Kidney epithelial cell (primary cell): ENCODE measurements around the gene HOXA6. TPM values are rescaled to one million over a fixed set of nuclear protein-coding genes. Genes with fewer than 3 reads are reported as not detected.

Experiments
- DNase-seq: peaks from one replicate; pipeline ENCODE4 v3.0.0-alpha.2; 2010; ENCODE audit warnings: low read depth
- H3K27me3 ChIP-seq: 2 replicates; pipeline ENCODE4 v1.6.0; 2011; ENCODE audit warnings: low read length; ENCODE audit not compliant: control insufficient read depth, insufficient read depth
- H3K36me3 ChIP-seq: 2 replicates; pipeline ENCODE4 v1.5.1; 2011; ENCODE audit warnings: low read length; ENCODE audit not compliant: control insufficient read depth, insufficient read depth
- H3K4me3 ChIP-seq: 2 replicates; pipeline ENCODE4 v1.5.1; 2011; ENCODE audit warnings: low read depth, mild to moderate bottlenecking, control low read depth, low read length
- total RNA-seq: library from RNA; depleted of rRNA; stranded (reverse); fragments of >200 nt; gene quantifications from 2 replicates; pipeline ENCODE4 v1.2.3, GENCODE V29; 2015
- TF ChIP-seq, protein P1 (sequence below): IDR thresholded peaks from 2 replicates; pipeline ENCODE4 v1.5.1; 2011; ENCODE audit warnings: mild to moderate bottlenecking, moderate library complexity, low read length, control low read depth, inconsistent platforms; ENCODE audit not compliant: insufficient read depth, poor library complexity, severe bottlenecking

Gene HOXA6
- total RNA-seq, 1 donor from 2014 or later, result 4.8 TPM

DNA sequence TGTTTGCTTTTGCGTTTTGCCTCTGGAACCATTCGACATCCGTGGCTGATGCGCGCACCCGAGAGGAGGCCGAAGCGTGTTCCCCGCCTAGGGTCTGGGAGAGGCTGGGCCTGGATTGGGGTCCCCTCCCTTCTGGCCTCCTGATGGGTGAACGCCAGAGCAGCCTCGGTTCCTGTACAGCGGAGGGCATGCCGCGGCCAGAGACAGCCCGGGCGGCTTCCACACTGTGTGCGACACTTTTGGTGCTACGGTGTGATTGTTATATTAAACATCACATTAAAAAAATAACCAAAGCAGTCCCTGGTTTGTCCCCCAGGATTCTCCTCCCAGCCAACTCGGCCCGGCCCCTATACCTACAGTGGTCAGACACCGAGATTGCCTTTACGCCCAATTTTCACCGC is 12.6 kb upstream of the HOXA6 start:
- TF ChIP-seq, protein P1, sequence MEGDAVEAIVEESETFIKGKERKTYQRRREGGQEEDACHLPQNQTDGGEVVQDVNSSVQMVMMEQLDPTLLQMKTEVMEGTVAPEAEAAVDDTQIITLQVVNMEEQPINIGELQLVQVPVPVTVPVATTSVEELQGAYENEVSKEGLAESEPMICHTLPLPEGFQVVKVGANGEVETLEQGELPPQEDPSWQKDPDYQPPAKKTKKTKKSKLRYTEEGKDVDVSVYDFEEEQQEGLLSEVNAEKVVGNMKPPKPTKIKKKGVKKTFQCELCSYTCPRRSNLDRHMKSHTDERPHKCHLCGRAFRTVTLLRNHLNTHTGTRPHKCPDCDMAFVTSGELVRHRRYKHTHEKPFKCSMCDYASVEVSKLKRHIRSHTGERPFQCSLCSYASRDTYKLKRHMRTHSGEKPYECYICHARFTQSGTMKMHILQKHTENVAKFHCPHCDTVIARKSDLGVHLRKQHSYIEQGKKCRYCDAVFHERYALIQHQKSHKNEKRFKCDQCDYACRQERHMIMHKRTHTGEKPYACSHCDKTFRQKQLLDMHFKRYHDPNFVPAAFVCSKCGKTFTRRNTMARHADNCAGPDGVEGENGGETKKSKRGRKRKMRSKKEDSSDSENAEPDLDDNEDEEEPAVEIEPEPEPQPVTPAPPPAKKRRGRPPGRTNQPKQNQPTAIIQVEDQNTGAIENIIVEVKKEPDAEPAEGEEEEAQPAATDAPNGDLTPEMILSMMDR, result no peak

DNA sequence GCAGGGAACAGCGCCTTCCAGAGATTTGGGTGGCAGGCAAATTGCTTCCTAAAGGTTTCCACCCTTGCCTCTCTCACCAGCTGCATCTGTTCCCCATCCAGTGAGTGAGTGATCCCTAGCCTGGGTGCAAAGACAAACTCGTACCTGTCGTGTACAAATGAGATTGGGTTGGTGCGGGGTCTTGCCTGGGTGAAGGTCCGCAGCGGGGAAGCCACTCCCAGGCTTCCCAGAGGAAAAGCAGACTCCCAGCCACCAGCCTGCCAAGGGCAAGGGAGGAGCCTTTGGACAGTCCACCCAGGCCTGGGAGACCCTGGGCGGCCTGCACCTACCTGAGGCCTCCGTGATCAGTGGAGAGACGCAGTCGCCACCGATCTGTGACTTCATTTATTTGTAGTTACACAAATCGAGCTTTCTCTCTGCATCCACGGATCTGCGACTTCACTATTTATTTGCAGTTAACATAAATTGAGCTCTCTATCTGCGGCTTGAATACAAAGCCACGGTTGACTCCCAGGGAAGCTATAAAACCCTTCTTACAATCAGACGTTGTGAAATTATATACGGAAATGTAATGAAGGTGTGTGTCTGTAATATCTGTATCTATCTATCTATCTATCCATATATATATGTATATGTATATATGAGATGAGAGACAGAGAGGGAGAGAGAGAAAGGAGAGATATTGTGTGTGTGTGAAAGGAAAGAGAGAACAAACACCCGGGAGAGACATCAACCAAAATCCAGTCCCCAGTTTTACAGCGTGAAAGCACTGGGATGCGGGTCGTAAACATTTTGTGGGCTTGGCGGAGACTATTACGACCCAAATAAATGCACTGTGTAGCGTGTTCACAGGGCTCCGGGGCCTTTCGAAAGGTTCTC is 11.9 kb upstream of the HOXA6 start:
- TF ChIP-seq, protein P1, result no peak
- no peak for DNase-seq
- H3K27me3 ChIP-seq, result no peaks in the 10 kb centered on the region
- H3K36me3 ChIP-seq, result peaks cover 4% of the 10 kb centered on the region
- peak overlapping the region; percentile 76 for H3K4me3 ChIP-seq

More for the DNA sequence above, 12.6 kb upstream of the HOXA6 start:
- no peak for DNase-seq
- Histone ChIP-seq H3K4me3 (peak overlapping the region; percentile 72), H3K36me3 (peaks cover 4% of the 10 kb centered on the region), H3K27me3 (no peaks in the 10 kb centered on the region)

DNA sequence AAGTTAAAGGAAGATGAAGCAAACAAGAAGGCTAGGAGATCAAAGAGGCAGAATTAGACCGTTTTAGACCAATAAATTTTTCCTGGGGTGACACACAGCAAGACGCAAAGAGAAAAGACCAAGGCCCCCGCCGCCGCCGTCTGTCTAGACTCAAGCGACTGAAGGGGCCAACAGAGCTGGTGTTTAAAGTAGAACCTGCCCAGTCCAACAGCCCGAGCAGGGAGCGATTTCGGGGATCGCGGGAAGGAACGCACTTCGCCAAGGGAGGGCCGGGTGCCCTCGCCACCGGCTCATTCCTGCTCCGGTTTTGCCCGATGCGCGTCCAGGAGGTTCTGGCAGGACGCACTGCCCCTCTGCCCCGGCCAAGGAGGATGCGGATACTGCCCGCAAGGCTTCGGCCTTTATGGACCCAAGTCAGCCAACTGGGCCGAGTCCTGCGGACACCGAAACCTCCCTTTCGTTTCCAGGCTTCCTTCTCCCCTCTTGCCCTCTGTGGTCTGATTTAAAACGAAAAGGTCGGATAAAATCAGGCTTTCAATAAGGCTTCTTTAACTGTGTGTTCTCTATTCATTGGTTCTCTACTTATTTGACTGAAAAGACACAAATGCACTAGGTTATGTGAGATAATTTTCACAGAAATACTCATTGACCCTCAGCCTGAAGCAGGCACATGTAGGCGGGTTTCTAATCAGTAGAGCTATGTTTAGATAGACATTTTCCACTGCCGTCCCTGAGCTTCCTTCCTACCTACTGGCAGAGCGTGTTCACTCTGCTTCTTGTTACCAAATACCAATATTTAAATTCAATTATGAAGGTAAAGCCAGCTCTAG is 11.1 kb upstream of the HOXA6 start:
- Histone ChIP-seq H3K27me3 (no peaks in the 10 kb centered on the region), H3K36me3 (peaks cover 2% of the 10 kb centered on the region), H3K4me3 (peak overlapping the region; percentile 76)
- TF ChIP-seq, protein P1, result no peak
- DNase-seq, result no peak

DNA sequence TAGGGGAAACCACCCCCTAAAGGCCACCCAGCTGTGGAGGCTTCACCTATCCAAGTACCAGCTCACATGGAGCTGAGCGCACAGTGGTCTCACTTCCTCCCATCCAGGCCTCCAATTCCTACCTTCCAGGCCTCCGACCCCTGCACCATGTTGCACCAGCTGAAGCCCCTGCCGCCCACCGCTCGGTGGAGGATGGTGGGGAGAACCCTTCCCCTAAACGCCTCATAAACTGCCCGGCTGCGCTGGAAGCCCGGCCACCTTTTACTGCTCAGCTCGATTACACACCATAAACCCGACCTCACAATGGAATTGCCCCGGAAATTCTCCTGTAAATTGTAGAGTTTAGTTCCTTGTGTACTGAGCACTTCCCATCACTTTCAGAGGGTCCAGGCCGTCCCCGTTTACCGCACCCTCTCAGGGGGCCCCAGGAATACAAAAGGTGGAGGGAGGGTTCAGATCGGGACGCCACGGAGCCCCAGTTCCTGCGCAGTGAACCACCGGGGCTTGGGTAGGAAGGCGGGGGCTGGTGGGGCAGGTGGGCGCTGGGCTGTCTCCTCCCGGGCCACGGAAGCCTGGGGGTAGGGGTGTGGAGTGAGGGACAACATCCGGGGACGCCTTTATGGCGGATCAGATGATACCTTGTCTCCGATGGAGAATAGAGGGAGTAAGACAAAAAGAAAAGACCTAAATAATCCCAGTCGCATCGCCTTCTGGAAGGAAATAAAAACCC is 10.3 kb upstream of the HOXA6 start:
- no peaks in the 10 kb centered on the region for H3K27me3 ChIP-seq

More for the DNA sequence above, 10.3 kb upstream of the HOXA6 start:
- TF ChIP-seq, protein P1, result no peak
- H3K4me3 ChIP-seq, result peak overlapping the region; percentile 76
- no peak for DNase-seq
- H3K36me3 ChIP-seq, result no peaks in the 10 kb centered on the region
